Osteocyte (in vitro differentiated cells): ENCODE results near the gene OR14I1. TPM values are rescaled to one million over a fixed set of nuclear protein-coding genes. Genes with fewer than 3 reads are reported as not detected.

ENCODE experiments used
- DNase-seq: peaks from one replicate; pipeline ENCODE4 v3.0.0; 2021; ENCODE audit warnings: mixed read lengths; ENCODE audit not compliant: unreplicated experiment; ENCODE audit errors: extremely low spot score
- H3K27ac Mint-ChIP-seq: one replicate; pipeline ENCODE4 v1.8.0; 2021; ENCODE audit warnings: mild to moderate bottlenecking, mixed read lengths; ENCODE audit not compliant: unreplicated experiment
- H3K27me3 Mint-ChIP-seq: one replicate; pipeline ENCODE4 v1.8.0; 2021; ENCODE audit warnings: mixed read lengths; ENCODE audit not compliant: unreplicated experiment
- H3K36me3 Mint-ChIP-seq: one replicate; pipeline ENCODE4 v1.8.0; 2021; ENCODE audit warnings: mixed read lengths; ENCODE audit not compliant: unreplicated experiment
- H3K4me1 Mint-ChIP-seq: one replicate; pipeline ENCODE4 v1.8.0; 2021; ENCODE audit warnings: mixed read lengths; ENCODE audit not compliant: unreplicated experiment
- H3K4me3 Mint-ChIP-seq: one replicate; pipeline ENCODE4 v1.8.0; 2021; ENCODE audit warnings: mild to moderate bottlenecking, moderate library complexity, mixed read lengths; ENCODE audit not compliant: unreplicated experiment
- H3K9me3 Mint-ChIP-seq: one replicate; pipeline ENCODE4 v1.8.0; 2021; ENCODE audit warnings: mixed read lengths; ENCODE audit not compliant: unreplicated experiment
- CTCF ChIP-seq: fragments of 200-600 bp; sonication (generic); IDR thresholded peaks from 2 replicates; pipeline ENCODE4 v1.5.0; 2021; ENCODE audit warnings: antibody characterized with exemption, mild to moderate bottlenecking, moderate library complexity
- long read RNA-seq: library from polyadenylated mRNA; unstranded; transcript quantifications from one replicate; pipeline ENCODE4 v2.0.0, GENCODE V29; 2021
- total RNA-seq: library from RNA; stranded (reverse); gene quantifications from 2 replicates; pipeline ENCODE4 v1.2.1, GENCODE V29; 2021

The OR14I1 gene
- not detected in 2 replicates for total RNA-seq
- long read RNA-seq = 0 reads

DNA sequence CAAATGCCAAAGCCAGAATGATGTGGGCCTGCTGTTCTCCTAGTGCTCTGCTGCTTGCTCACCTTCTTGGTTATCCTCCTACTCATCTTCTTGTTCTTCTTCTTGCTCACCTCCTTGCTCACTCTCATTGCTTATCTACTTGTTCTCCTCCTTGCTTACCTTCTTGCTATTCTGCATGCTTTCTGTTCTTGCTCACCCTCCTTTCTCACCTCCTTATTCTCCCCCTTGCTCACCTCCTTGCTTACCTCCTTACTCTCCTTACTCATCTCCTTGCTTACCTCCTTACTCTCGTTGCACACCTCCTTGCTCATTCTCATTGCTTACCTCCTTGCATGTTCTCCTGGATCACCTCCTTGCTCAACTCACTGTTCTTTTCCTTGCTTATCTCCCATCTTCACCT lies at the start of gene OR14I1:
Gene OR14I1, minus strand, starts transcription at position 53 of the 400 bp plus-strand sequence.
- no peaks in the 10 kb centered on the region for H3K36me3 Mint-ChIP-seq
- TF ChIP-seq CTCF = no peak
- no peak for DNase-seq
- H3K27me3 Mint-ChIP-seq = no peaks in the 10 kb centered on the region
- H3K27ac Mint-ChIP-seq = no peak within 1 kb of the TSS
- no peaks in the 10 kb centered on the region for H3K4me1 Mint-ChIP-seq
- no peak within 1 kb of the TSS for H3K4me3 Mint-ChIP-seq
- H3K9me3 Mint-ChIP-seq = peaks cover 34% of the 10 kb centered on the region

- TF ChIP-seq CTCF = no peak
- Mint-ChIP-seq H3K27me3 (no peaks in the 10 kb centered on the region), H3K27ac (no peak overlapping the region), H3K9me3 (peaks cover 9% of the 10 kb centered on the region), H3K36me3 (no peaks in the 10 kb centered on the region), H3K4me3 (no peak overlapping the region), H3K4me1 (no peaks in the 10 kb centered on the region)
- DNase-seq = no peak
Observed at GRCh38 chr1:248751635-248752034, 49.1 kb upstream of the OR14I1 start.

GRCh38 chr1:248751142-248751541 lies 48.6 kb upstream of the OR14I1 start:
- no peak overlapping the region for H3K27ac Mint-ChIP-seq
- no peak for TF ChIP-seq CTCF
- peaks cover 6% of the 10 kb centered on the region for H3K9me3 Mint-ChIP-seq
- H3K4me1 Mint-ChIP-seq = no peaks in the 10 kb centered on the region
- H3K36me3 Mint-ChIP-seq = peaks cover 2% of the 10 kb centered on the region
- no peak for DNase-seq
- H3K4me3 Mint-ChIP-seq = no peak overlapping the region
- H3K27me3 Mint-ChIP-seq = no peaks in the 10 kb centered on the region

- peaks cover 2% of the 10 kb centered on the region for H3K36me3 Mint-ChIP-seq
- DNase-seq = no peak
- no peak overlapping the region for H3K27ac Mint-ChIP-seq
- H3K27me3 Mint-ChIP-seq = no peaks in the 10 kb centered on the region
- no peak overlapping the region for H3K4me3 Mint-ChIP-seq
- H3K9me3 Mint-ChIP-seq = peaks cover 5% of the 10 kb centered on the region
- TF ChIP-seq CTCF = no peak
- no peaks in the 10 kb centered on the region for H3K4me1 Mint-ChIP-seq
Observed at GRCh38 chr1:248750496-248750895, 47.9 kb upstream of the OR14I1 start.

DNA sequence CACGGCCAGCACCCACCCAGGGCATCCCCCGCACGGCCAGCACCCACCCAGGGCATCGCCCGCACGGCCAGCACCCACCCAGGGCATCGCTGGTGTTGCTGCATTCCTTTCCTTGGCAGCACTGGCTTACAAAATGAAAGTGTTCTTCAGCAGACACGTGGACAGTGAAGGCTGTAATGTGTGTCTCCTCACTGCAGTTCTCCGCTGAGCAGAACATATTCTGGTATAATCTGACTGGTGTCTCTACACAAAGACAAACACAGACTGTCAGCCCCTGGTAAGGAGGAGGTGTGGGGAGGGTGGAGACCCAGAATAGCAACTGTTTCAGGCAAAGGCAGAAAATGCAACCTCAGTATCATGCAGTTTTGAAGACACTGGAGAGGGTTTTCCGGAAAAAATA lies 45.6 kb upstream of the OR14I1 start:
- peaks cover 2% of the 10 kb centered on the region for H3K36me3 Mint-ChIP-seq
- no peak overlapping the region for H3K27ac Mint-ChIP-seq
- no peaks in the 10 kb centered on the region for H3K4me1 Mint-ChIP-seq
- peaks cover 5% of the 10 kb centered on the region for H3K9me3 Mint-ChIP-seq
- TF ChIP-seq CTCF = no peak
- H3K27me3 Mint-ChIP-seq = no peaks in the 10 kb centered on the region
- no peak for DNase-seq
- H3K4me3 Mint-ChIP-seq = no peak overlapping the region
